OCI-LY3 (cell line): ENCODE data around the gene SH3RF3.

Experiments
- H2AFZ ChIP-seq: fragments of 200-600, 300-600 bp; shearing (Covaris generic); 2 replicates; pipeline ENCODE4 v1.6.0; 2014; ENCODE audit warnings: antibody characterized with exemption, low read depth, low read length
- H3K27ac ChIP-seq: fragments of 200-600, 300-600 bp; sonication (generic); 2 replicates; pipeline ENCODE4 v1.5.1; 2014; ENCODE audit warnings: mild to moderate bottlenecking, low read length, moderate library complexity, mixed read lengths
- H3K27me3 ChIP-seq: fragments of 200-600, 300-600 bp; sonication (generic); 2 replicates; pipeline ENCODE4 v1.6.1; 2014; ENCODE audit warnings: low read depth, low read length, mixed read lengths
- H3K36me3 ChIP-seq: fragments of 200-600, 300-600 bp; sonication (generic); replicated peaks from 2 replicates; pipeline ENCODE3; 2014; ENCODE audit warnings: low read depth, low read length, mixed read lengths
- H3K4me1 ChIP-seq: fragments of 300-600, 200-600 bp; sonication (generic); 2 replicates; pipeline ENCODE4 v1.6.1; 2014; ENCODE audit warnings: low read length, mixed read lengths
- H3K4me2 ChIP-seq: fragments of 200-600, 300-600 bp; sonication (generic); 2 replicates; pipeline ENCODE4 v1.6.1; 2014; ENCODE audit warnings: low read length, mixed read lengths
- H3K4me3 ChIP-seq: fragments of 300-600, 200-600 bp; sonication (generic); 2 replicates; pipeline ENCODE4 v1.5.1; 2014; ENCODE audit warnings: antibody characterized with exemption, mild to moderate bottlenecking, low read length, moderate library complexity
- H3K79me2 ChIP-seq: fragments of 300-600, 200-600 bp; shearing (Covaris generic); 2 replicates; pipeline ENCODE4 v1.6.1; 2014; ENCODE audit warnings: mild to moderate bottlenecking, low read length, mixed read lengths
- H3K9ac ChIP-seq: fragments of 300-600, 200-600 bp; shearing (Covaris generic); 2 replicates; pipeline ENCODE4 v1.6.0; 2014; ENCODE audit warnings: mild to moderate bottlenecking, low read length, moderate library complexity
- H3K9me3 ChIP-seq: fragments of 200-600, 300-600 bp; shearing (Covaris generic); 2 replicates; pipeline ENCODE4 v1.6.1; 2014; ENCODE audit warnings: low read length, mixed read lengths; ENCODE audit not compliant: insufficient read depth
- H4K20me1 ChIP-seq: fragments of 200-600, 300-600 bp; sonication (generic); 2 replicates; pipeline ENCODE4 v1.6.1; 2016; ENCODE audit warnings: low read length, mixed read lengths; ENCODE audit not compliant: insufficient read depth
- EZH2phosphoT487 ChIP-seq: fragments of 200-600 bp; shearing (Covaris generic); IDR thresholded peaks from 2 replicates; pipeline ENCODE4 v1.6.1; 2018; ENCODE audit warnings: antibody characterized with exemption, mixed run types, low read depth
- TF ChIP-seq, protein P1 (sequence below): fragments of 200-600, 300-600 bp; sonication (generic); IDR thresholded peaks from 2 replicates; pipeline ENCODE4 v1.5.1; 2014; ENCODE audit warnings: antibody characterized with exemption, low read length, low read depth

SH3RF3 gene

DNA sequence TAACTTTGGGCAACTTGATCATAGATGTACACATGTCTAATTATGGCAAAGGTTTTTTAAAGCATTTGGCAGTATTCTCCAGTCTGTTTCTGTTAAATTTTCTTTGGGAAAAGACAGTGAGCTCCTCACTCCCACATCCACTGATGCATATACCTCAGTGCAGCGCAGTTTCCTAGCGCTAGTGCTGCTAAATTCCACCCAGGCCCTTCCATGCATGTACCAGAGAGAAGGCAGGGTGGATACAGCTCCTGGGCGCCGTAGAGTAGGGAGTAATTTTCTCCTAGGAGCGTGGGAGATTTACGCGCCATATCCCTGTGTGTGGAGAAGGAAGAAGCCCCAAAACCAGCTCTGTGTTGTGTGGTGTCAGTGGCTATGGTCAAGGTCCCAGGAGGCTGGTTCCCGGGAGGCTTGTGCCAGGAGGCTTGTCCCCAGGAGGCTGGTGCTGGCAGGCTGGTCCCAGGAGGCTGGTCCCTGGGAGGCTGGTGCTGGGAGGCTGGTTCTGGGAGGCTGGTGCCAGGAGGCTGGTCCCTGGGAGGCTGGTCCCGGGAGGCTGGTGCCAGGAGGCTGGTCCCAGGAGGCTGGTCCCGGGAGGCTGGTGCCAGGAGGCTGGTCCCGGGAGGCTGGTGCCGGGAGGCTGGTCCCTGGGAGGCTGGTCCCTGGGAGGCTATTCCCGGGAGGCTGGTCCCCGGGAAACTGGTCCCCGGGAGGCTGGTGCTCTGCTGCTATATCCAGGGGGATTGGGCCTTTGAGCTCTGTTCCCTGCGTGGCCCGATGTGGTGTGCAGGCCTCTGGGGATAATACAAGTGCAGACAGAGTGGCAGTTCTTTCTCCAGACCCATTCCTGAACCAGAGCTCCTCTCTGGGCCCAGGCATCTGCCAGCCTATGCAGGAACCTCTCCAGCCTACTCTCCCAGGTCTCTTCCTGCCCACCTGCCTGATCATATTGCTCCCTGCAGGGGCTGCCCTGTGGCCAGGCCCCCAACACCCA, 323.6 kb downstream of the SH3RF3 start:
- no peak overlapping the region for H3K9ac ChIP-seq
- H4K20me1 ChIP-seq = no peaks in the 10 kb centered on the region
- no peaks in the 10 kb centered on the region for H3K9me3 ChIP-seq
- no peaks in the 10 kb centered on the region for H3K4me1 ChIP-seq
- no peaks in the 10 kb centered on the region for H3K79me2 ChIP-seq
- no peak overlapping the region for H3K4me3 ChIP-seq
- H3K4me2 ChIP-seq = no peak overlapping the region
- no peak overlapping the region for H3K27ac ChIP-seq
- no peaks in the 10 kb centered on the region for H3K36me3 ChIP-seq
- peaks cover 5% of the 10 kb centered on the region for H3K27me3 ChIP-seq
- TF ChIP-seq, protein P1, sequence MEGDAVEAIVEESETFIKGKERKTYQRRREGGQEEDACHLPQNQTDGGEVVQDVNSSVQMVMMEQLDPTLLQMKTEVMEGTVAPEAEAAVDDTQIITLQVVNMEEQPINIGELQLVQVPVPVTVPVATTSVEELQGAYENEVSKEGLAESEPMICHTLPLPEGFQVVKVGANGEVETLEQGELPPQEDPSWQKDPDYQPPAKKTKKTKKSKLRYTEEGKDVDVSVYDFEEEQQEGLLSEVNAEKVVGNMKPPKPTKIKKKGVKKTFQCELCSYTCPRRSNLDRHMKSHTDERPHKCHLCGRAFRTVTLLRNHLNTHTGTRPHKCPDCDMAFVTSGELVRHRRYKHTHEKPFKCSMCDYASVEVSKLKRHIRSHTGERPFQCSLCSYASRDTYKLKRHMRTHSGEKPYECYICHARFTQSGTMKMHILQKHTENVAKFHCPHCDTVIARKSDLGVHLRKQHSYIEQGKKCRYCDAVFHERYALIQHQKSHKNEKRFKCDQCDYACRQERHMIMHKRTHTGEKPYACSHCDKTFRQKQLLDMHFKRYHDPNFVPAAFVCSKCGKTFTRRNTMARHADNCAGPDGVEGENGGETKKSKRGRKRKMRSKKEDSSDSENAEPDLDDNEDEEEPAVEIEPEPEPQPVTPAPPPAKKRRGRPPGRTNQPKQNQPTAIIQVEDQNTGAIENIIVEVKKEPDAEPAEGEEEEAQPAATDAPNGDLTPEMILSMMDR = no peak
- no peak for TF ChIP-seq EZH2phosphoT487
- no peak overlapping the region for H2AFZ ChIP-seq

DNA sequence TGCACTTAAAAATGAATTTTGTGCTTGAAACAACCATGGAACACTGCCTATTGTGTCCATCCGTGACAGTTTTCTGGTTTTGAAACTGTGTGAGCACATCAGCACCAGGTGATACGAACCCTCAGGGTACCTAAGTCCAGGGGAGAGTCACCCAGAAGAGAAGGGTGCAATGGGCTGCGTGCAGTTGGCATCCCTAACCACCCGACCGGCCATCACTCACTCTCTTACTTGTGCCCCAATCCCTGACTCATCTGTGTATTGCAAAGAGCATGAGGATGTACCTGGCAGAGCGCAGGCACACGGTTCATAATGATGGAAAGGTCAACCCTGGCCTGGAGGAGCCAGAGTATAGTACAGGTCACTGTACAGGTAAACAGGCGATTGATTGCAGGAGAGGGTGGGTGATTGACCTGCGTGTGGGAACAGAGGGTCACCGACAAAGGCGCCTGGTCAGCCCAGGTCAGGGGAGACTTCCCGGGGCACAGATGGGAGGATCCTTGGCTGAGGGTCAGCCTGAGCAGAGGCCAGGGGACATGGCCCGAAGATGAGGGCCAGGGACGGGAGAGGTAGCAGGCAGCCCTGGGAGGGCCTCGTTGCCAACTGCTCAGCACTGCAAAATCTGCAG, 324.5 kb downstream of the SH3RF3 start:
- no peak overlapping the region for H3K9ac ChIP-seq
- H3K9me3 ChIP-seq = no peaks in the 10 kb centered on the region
- H3K4me1 ChIP-seq = no peaks in the 10 kb centered on the region
- no peak for TF ChIP-seq EZH2phosphoT487
- TF ChIP-seq, protein P1 = no peak
- no peaks in the 10 kb centered on the region for H3K79me2 ChIP-seq
- H2AFZ ChIP-seq = no peak overlapping the region
- no peaks in the 10 kb centered on the region for H3K36me3 ChIP-seq
- H3K27me3 ChIP-seq = peaks cover 8% of the 10 kb centered on the region
- H3K27ac ChIP-seq = no peak overlapping the region
- H3K4me3 ChIP-seq = no peak overlapping the region
- H3K4me2 ChIP-seq = no peak overlapping the region
- no peaks in the 10 kb centered on the region for H4K20me1 ChIP-seq

DNA sequence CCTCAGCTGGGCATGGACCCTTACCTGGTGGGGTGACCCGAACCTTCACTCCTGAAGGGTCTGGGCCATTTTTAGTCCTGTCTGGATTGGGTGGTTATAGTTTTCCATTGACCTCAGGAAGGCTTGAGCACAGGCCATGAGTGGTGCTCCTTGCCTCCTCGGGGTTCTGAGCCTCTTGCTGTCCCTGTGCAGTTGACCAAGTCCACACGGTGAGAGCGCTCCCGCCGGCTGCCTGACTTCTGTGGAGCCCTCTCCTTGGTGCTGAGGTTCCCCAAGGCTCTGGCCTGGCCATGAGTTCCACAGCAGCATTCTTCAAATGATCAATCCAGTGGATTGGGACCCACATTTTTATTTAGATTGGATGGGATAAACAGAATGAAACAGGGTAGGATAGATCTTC, 325.3 kb downstream of the SH3RF3 start:
- TF ChIP-seq, protein P1 = no peak
- TF ChIP-seq EZH2phosphoT487 = no peak
- Histone ChIP-seq H3K4me1 (no peaks in the 10 kb centered on the region), H3K27me3 (peaks cover 13% of the 10 kb centered on the region), H4K20me1 (no peaks in the 10 kb centered on the region), H3K9me3 (no peaks in the 10 kb centered on the region), H2AFZ (no peak overlapping the region), H3K36me3 (no peaks in the 10 kb centered on the region), H3K4me3 (no peak overlapping the region), H3K4me2 (no peak overlapping the region), H3K9ac (no peak overlapping the region), H3K27ac (no peak overlapping the region), H3K79me2 (no peaks in the 10 kb centered on the region)

DNA sequence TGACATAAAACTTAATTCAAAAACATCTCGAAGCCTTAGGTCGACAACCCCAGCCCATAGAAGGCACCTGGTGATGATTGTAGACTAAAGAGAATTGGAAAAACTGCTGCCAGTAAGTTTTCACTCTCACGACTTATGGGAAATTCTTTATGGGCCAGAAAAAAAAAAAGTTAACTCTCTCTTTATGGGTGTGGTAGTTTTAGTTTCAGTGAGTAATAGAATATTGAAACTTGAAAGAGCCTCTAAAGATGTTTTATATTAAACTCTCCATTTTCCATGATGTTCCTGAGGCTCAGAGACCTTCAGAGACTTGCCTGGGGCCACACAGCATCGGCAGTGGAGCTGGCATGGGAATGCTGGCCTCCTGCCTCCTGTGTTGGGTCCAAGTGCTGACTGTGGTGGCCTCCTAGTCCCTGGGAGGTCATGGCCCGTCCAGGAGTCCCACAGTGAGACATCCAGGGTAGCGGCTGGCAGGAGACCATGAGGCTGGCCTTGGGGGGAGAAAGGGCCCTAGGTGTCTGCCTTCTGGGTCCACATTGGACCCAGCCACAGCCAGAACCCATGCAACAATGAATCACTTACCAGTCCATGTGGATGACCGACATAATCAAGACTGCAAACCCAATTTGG, 325.9 kb downstream of the SH3RF3 start:
- H3K79me2 ChIP-seq = no peaks in the 10 kb centered on the region
- H3K27ac ChIP-seq = no peak overlapping the region
- no peak overlapping the region for H3K9ac ChIP-seq
- H3K27me3 ChIP-seq = peaks cover 13% of the 10 kb centered on the region
- no peaks in the 10 kb centered on the region for H3K36me3 ChIP-seq
- H3K4me1 ChIP-seq = no peaks in the 10 kb centered on the region
- H3K4me2 ChIP-seq = no peak overlapping the region
- H4K20me1 ChIP-seq = no peaks in the 10 kb centered on the region
- no peak for TF ChIP-seq EZH2phosphoT487
- TF ChIP-seq, protein P1 = no peak
- H3K4me3 ChIP-seq = no peak overlapping the region
- no peaks in the 10 kb centered on the region for H3K9me3 ChIP-seq
- H2AFZ ChIP-seq = no peak overlapping the region
